NCI-H1092 (cell line): ENCODE data around the gene CEP55.

Experiments used
- DNase-seq: peaks from one replicate; lab custom pipeline; 2025; lab: John Stamatoyannopoulos, UW

The CEP55 gene

DNA sequence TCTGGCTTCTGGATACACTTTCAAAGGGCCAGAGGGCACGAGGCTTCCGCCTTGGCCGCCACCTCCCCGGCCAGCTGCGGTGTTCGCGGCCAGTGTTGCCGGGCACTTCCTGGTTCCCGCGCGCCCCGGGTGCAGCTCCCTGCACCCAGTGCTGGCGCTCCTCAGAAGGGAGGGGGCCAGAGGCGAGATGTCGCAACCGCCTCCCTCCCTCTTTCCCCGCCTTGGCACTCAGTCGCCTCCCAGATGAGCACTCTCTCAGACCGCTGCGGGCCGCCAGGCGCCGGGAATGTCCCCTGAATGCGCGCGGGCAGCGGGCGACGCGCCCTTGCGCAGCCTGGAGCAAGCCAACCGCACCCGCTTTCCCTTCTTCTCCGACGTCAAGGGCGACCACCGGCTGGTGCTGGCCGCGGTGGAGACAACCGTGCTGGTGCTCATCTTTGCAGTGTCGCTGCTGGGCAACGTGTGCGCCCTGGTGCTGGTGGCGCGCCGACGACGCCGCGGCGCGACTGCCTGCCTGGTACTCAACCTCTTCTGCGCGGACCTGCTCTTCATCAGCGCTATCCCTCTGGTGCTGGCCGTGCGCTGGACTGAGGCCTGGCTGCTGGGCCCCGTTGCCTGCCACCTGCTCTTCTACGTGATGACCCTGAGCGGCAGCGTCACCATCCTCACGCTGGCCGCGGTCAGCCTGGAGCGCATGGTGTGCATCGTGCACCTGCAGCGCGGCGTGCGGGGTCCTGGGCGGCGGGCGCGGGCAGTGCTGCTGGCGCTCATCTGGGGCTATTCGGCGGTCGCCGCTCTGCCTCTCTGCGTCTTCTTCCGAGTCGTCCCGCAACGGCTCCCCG lies 70.2 kb downstream of the CEP55 start, which contains the start of gene FFAR4:
FFAR4 (plus strand) TSS at position 231 of the 842 bp plus-strand sequence; CDS start at position 287, 56 bp downstream.
- no peak for DNase-seq

DNA sequence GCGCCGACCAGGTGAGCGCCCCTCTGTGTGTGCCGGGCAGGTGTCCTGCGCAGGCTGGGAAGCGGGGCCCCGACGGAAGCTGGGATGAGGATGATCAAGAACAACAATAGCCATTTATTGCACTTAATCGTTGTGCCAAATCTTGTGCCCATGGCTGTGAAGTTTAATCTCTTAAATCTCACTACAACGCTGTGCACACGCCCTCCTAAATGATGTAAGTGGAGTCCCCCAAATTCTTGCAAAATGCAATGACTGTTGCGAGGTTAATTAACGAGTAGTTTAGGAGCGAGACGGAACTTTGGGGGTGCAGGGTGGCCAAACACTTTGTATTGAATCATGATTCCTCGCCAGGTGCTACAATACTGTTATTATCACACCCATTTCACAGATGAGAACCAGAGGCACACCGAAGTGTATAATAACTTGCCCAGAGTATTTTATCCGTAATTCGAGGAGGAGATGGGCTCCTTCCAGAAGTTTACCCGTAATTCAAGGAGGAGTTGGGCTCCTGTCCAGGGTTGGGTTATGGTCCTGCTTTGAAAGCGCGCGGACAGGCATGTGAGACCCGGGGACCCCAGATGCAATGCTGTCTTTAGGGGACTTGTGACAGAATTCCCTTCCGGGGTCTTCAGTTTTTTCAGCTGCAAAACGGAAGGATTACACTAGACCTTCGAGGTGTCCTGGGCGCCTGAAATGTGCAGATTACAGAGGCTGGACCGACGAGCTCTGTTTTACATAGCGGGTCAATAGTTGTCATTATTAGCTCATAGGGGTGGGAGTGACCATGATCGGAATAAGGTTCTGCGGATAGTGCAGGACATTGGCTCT lies 71.1 kb downstream of the CEP55 start:
- DNase-seq = no peak

DNA sequence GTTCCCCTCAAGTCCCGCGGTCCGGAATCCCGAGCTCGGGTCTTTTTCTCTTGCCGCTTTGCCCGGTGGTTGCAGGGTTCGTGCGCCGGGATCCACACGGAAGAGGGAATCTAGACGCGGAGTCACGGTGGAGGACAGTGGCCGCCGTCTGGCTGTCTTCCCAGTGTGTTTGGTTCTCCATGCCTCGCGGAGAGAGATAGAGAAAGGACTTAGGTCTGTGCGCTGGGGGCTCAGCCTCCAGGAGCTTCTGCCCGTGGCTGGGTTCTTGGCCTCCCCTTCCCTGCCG lies 71.6 kb downstream of the CEP55 start:
- no peak for DNase-seq

DNA sequence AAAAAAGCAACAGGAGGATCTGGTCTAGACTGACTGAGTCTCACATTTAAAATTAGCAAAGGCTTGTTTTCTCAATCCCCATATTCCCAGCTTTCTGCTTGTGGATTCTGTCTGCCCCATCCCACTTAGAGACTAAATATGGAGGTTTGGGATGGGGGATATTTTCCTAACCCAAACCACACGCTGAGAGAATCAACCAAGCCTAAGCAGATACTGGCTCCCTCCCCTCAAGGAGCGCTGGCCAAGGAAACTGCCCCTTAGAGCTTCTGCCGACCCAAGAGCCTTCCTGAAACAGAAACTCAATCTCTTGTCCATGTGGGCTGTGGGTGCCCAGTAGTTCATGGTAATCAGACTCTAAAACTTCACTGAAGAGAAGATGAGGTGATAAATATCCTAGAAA lies 74.0 kb downstream of the CEP55 start:
- DNase-seq = no peak

DNA sequence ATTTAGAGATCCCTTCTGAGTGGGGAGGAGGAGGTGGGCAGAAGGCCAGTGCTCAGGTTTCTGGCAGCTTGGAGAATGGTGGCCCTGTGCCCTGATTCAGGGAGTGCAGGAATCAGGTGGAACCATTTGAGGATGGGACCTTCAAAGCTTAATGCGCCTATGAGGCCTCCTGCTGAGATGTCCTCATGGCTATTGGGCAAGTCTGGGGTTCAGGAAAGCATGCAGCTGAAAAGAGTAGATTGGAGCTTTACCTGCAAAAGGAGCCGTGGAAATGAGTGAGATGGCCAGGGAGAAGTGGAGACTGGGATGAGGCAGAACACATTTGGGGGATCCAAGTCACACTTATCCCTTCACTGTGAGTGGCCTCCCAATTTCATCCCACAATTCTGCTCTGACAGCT lies 76.2 kb downstream of the CEP55 start:
- no peak for DNase-seq

DNA sequence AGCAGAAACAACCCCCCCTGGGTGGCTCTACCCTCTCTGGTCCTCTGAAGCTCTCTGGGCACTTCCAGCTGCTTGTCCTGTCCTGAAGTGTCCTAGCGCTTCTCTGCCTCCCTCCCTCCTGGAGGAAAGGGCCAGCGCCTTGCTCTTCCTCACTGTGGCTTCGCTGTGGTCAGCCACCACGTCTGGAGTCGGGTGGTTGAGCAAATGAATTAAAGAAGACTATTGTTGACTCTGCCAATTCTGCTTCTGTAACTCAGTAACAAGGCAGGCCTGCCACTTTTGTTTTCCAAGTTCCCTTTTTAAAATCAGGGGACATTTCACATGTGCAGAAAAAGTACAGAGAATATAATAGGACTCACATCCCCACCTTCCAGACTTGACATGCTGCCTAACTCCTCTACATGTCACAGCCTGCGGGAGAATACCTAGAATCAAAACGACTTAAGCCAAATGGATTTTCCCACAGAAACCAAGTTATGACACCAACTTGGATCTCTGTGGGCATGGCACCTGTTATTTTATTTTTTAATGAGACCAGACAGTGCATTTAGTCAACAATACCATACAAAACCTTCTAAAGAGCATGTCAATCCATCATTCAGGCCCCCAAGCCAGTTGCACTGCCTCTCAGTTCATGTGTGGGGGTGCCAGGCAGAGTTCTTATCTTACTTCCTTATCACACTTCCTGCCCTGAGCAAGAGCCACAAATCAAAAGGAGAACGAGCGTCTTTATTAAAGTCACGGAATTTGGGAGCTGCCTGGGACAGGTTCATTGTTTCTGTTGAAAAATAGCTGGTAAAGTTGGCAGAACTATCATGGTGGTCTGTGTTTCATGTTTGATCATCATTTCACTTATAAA lies 76.9 kb downstream of the CEP55 start:
- DNase-seq = no peak

- no peak for DNase-seq
These were observed 77.5 kb downstream of the CEP55 start for GRCh38 chr10:93573924-93574323.

DNA sequence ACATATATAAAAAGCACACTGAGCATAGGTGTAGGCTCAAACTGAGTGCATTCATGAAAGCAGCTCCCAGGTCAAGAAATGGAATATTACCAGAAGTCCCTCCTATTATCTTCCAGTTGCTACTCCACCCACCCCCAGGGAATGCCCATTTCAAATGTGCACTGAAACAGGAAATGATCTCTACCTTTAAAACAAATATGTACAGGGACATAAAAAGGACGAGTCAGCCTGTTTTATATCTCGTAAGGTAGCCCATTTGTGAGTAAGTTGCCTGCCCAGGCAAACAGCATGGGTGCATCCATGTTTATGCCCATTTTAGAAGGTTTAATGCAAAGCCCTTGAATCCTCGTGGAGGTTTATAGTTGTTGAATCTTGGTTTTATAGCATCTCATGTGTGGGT lies 80.5 kb downstream of the CEP55 start:
- no peak for DNase-seq

- DNase-seq = no peak
These were observed 81.2 kb downstream of the CEP55 start for GRCh38 chr10:93577565-93577964.
